ENCODE measurements around the gene FBXO10.

FBXO10 gene

DNA sequence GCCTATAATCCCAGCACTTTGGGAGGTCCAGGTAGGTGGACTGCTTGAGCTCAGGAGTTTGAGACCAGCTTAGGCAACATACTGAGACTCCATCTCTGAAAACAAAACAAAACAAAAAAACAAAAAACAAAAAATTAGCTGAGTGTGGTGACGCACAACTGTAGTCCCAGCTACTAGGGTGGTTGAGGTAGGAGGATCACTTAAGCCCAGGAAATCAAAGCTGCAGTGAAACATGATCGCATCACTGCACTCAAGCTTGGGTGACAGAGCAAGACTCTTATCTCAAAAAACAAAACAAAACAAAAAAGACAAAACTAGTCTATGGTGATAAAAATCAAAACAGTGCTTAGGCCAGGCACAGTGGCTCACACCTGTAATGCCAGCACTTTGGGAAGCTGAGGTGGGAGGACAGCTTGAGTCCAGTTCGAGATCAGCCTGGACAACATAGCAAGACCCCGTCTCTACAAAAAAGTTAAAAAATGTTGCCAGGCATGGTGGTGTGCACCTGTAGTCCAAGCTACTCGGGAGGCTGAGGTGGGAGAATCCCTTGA, 28.8 kb downstream of the FBXO10 start:
- Histone ChIP-seq H3K4me3 (replicated peaks; ENCODE audit: insufficient read depth, low read length) (no peak overlapping the region), H3K27ac (replicated peaks) (no peak overlapping the region), H3K27me3 (ENCODE audit: insufficient read depth, poor library complexity, severe bottlenecking) (no peaks in the 10 kb centered on the region)
- no peak for DNase-seq (ENCODE audit: low read depth in 1 of 2, low spot score in 1 of 2)
- no peak for TF ChIP-seq SPI1 (IDR thresholded peaks at IDR 0.05; ENCODE audit: borderline replicate concordance, low read depth)

GRCh38 chr9:37543468-37543867, 32.7 kb downstream of the FBXO10 start:
- H3K27ac ChIP-seq (replicated peaks) = no peak overlapping the region
- no peak for DNase-seq (ENCODE audit: low read depth in 1 of 2, low spot score in 1 of 2)
- H3K27me3 ChIP-seq (ENCODE audit: insufficient read depth, poor library complexity, severe bottlenecking) = no peaks in the 10 kb centered on the region
- TF ChIP-seq SPI1 (IDR thresholded peaks at IDR 0.05; ENCODE audit: borderline replicate concordance, low read depth) (no peak), GABPA (IDR thresholded peaks at IDR 0.05; ENCODE audit: low read depth) (no peak), POLR2AphosphoS5 (IDR thresholded peaks at IDR 0.05; ENCODE audit: low read depth) (no peak)
- TF ChIP-seq, protein P1, sequence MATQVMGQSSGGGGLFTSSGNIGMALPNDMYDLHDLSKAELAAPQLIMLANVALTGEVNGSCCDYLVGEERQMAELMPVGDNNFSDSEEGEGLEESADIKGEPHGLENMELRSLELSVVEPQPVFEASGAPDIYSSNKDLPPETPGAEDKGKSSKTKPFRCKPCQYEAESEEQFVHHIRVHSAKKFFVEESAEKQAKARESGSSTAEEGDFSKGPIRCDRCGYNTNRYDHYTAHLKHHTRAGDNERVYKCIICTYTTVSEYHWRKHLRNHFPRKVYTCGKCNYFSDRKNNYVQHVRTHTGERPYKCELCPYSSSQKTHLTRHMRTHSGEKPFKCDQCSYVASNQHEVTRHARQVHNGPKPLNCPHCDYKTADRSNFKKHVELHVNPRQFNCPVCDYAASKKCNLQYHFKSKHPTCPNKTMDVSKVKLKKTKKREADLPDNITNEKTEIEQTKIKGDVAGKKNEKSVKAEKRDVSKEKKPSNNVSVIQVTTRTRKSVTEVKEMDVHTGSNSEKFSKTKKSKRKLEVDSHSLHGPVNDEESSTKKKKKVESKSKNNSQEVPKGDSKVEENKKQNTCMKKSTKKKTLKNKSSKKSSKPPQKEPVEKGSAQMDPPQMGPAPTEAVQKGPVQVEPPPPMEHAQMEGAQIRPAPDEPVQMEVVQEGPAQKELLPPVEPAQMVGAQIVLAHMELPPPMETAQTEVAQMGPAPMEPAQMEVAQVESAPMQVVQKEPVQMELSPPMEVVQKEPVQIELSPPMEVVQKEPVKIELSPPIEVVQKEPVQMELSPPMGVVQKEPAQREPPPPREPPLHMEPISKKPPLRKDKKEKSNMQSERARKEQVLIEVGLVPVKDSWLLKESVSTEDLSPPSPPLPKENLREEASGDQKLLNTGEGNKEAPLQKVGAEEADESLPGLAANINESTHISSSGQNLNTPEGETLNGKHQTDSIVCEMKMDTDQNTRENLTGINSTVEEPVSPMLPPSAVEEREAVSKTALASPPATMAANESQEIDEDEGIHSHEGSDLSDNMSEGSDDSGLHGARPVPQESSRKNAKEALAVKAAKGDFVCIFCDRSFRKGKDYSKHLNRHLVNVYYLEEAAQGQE (IDR thresholded peaks at IDR 0.05; ENCODE audit: insufficient replicate concordance, low read depth) = no peak
- TF ChIP-seq, protein P2, sequence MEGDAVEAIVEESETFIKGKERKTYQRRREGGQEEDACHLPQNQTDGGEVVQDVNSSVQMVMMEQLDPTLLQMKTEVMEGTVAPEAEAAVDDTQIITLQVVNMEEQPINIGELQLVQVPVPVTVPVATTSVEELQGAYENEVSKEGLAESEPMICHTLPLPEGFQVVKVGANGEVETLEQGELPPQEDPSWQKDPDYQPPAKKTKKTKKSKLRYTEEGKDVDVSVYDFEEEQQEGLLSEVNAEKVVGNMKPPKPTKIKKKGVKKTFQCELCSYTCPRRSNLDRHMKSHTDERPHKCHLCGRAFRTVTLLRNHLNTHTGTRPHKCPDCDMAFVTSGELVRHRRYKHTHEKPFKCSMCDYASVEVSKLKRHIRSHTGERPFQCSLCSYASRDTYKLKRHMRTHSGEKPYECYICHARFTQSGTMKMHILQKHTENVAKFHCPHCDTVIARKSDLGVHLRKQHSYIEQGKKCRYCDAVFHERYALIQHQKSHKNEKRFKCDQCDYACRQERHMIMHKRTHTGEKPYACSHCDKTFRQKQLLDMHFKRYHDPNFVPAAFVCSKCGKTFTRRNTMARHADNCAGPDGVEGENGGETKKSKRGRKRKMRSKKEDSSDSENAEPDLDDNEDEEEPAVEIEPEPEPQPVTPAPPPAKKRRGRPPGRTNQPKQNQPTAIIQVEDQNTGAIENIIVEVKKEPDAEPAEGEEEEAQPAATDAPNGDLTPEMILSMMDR (IDR thresholded peaks at IDR 0.05; ENCODE audit: insufficient read depth, low read length) = no peak
- no peak overlapping the region for H3K4me3 ChIP-seq (replicated peaks; ENCODE audit: insufficient read depth, low read length)

DNA sequence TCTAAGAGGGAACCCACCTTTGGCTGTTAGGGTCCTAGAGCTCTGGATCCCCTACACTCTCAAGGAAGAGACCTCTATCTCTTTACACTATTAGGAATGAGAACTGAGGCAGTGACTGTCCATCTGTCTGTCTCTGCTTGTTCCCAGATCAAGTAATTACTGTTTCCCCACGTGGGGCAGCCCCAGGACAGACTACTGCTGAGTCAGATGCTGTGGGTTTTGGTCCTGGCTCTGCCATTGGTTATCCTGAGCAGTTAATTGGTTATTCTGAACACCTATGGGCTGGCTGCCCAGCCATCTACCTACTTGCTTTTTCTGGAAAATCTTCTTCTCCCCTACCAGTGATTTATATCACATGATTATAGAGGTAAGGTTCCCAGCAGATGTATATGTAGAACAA, 33.3 kb downstream of the FBXO10 start:
- H3K27me3 ChIP-seq (ENCODE audit: insufficient read depth, poor library complexity, severe bottlenecking) = no peaks in the 10 kb centered on the region
- H3K4me3 ChIP-seq (replicated peaks; ENCODE audit: insufficient read depth, low read length) = no peak overlapping the region
- no peak overlapping the region for H3K27ac ChIP-seq (replicated peaks)
- TF ChIP-seq, protein P2 (IDR thresholded peaks at IDR 0.05; ENCODE audit: insufficient read depth, low read length) = no peak
- TF ChIP-seq SPI1 (IDR thresholded peaks at IDR 0.05; ENCODE audit: borderline replicate concordance, low read depth) = no peak
- no peak for TF ChIP-seq POLR2AphosphoS5 (IDR thresholded peaks at IDR 0.05; ENCODE audit: low read depth)
- TF ChIP-seq, protein P1 (IDR thresholded peaks at IDR 0.05; ENCODE audit: insufficient replicate concordance, low read depth) = no peak
- no peak for TF ChIP-seq GABPA (IDR thresholded peaks at IDR 0.05; ENCODE audit: low read depth)
- DNase-seq (ENCODE audit: low read depth in 1 of 2, low spot score in 1 of 2) = no peak

DNA sequence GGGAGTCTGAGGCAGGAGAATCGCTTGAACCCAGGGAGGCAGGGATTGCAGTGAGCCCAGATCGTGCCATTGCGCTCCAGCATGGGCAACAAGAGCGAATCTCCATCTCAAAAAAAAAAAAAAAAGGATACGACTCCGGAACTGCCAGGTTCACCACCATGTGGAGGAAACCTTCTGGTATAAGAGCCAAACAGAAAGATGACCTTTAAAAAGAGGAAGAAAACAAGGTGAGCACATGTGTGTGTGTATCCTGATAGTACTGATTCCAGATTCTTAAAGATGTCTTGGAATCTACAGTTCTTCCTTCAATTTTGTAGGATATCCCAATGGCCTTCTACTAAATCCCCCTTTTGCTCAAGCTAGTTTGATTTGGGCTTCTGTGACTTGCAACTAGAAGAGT, 33.7 kb downstream of the FBXO10 start:
- no peaks in the 10 kb centered on the region for H3K27me3 ChIP-seq (ENCODE audit: insufficient read depth, poor library complexity, severe bottlenecking)
- no peak for DNase-seq (ENCODE audit: low read depth in 1 of 2, low spot score in 1 of 2)
- no peak overlapping the region for H3K4me3 ChIP-seq (replicated peaks; ENCODE audit: insufficient read depth, low read length)
- no peak overlapping the region for H3K27ac ChIP-seq (replicated peaks)
- TF ChIP-seq, protein P2 (IDR thresholded peaks at IDR 0.05; ENCODE audit: insufficient read depth, low read length) = no peak
- TF ChIP-seq SPI1 (IDR thresholded peaks at IDR 0.05; ENCODE audit: borderline replicate concordance, low read depth) = no peak
